HG03135 (cell line): Measurements from ENCODE around the gene LRRFIP2.

Source experiments
- ATAC-seq: cut with Tn5 transposase; IDR thresholded peaks from one replicate; pipeline ENCODE4 v1.9.1; 2021; ENCODE audit warnings: mild to moderate bottlenecking, moderate library complexity; ENCODE audit not compliant: unreplicated experiment

The LRRFIP2 gene

GRCh38 chr3:37029516-37030163, 144.7 kb downstream of the LRRFIP2 start:
- no peak for ATAC-seq

DNA sequence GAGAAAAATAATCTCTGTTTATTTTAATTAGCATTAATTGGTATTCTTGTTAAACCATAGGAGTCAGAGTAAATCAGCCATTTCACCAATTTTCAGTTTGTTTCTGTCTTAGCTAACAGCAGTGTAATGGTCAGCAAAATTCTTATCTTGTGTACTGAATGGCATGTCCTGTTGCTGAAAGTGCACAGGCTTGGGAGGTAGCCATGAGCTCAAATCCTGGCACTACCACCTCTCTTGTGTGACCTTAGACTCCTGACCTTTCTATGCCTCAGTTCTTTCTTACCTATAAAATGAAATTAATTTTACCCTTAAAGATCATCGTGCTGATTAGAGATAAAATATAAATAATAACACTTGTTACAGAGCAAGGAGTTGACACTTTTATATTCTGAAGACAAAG, 145.3 kb downstream of the LRRFIP2 start:
- ATAC-seq = no peak

GRCh38 chr3:37028329-37028728, 146.1 kb downstream of the LRRFIP2 start:
- ATAC-seq = no peak

- no peak for ATAC-seq
Measured at GRCh38 chr3:37026851-37027250, 147.5 kb downstream of the LRRFIP2 start.

DNA sequence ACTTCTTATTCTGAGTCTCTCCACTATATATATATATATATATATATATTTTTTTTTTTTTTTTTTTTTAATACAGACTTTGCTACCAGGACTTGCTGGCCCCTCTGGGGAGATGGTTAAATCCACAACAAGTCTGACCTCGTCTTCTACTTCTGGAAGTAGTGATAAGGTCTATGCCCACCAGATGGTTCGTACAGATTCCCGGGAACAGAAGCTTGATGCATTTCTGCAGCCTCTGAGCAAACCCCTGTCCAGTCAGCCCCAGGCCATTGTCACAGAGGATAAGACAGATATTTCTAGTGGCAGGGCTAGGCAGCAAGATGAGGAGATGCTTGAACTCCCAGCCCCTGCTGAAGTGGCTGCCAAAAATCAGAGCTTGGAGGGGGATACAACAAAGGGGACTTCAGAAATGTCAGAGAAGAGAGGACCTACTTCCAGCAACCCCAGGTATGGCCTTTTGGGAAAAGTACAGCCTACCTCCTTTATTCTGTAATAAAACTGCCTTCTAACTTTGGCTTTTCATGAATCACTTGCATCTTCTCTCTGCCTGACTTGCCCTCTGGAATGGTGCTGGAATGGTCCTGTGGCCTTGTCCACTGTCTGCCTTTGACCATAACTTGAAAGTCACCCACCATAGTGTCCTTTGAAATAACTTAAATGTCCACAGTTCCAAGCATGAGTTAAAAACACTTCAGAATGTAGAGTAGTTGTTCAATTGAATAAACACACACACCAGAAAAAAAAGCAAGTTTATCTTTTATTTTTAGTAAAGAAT, 148.6 kb downstream of the LRRFIP2 start:
- ATAC-seq = no peak

DNA sequence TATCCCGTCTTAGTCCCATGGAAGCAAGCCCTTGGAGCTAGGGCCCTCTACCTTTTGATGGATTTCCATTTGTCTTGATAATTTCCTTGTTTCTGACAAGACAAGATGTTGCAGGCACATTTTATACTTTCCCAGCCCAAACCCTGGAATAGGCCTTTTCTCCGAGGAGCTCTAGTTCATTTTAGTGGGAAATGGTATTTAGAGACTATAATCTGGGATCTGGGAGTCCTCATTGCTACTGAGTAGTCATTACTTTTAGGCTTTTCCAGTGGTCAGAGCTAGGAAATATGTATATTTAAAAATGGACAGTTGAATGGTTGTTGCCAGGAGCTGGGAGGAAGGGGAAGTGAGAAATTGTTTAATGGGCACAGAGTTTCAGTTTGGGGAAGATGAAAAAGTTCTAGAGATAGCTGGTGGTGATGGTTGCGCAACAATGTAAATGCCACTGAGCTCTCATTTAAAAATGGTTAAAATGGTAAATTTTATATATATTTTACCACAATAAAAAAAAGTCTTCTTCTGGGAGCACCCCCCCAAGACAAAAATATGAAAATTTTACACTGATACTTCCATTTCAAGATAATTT, 149.5 kb downstream of the LRRFIP2 start:
- ATAC-seq = no peak

- no peak for ATAC-seq
Measured at GRCh38 chr3:37024092-37024491, 150.3 kb downstream of the LRRFIP2 start.

GRCh38 chr3:37017683-37018082, 156.7 kb downstream of the LRRFIP2 start:
- ATAC-seq = no peak

- ATAC-seq = no peak
Measured at GRCh38 chr3:37016903-37017302, 157.5 kb downstream of the LRRFIP2 start.

GRCh38 chr3:37015642-37016041, 158.7 kb downstream of the LRRFIP2 start:
- ATAC-seq = no peak

GRCh38 chr3:37014620-37015019, 159.8 kb downstream of the LRRFIP2 start:
- no peak for ATAC-seq
